ENCODE results near the gene FBXO3.
"Not testable (repeated sequence)": the region's sequence is repeated elsewhere in the genome, so short reads cannot be mapped to it uniquely, and the experiment has no call there.

Gene FBXO3

GRCh38 chr11:33773987-33774735, at the start of gene FBXO3:
Gene FBXO3 (minus strand): TSS chr11:33774520. CDS start chr11:33774497, 23 bp downstream.
- DNase-seq (ENCODE audit: low read depth in 3 of 3) = peak; percentile 48 to 71 (median 56)

- DNase-seq (ENCODE audit: low read depth in 3 of 3) = not testable (repeated sequence)
These were observed 48.7 kb upstream of the FBXO3 start for GRCh38 chr11:33822981-33823380.

GRCh38 chr11:33819278-33820035, 45.1 kb upstream of the FBXO3 start:
- DNase-seq (ENCODE audit: low read depth in 3 of 3) = no peak

DNA sequence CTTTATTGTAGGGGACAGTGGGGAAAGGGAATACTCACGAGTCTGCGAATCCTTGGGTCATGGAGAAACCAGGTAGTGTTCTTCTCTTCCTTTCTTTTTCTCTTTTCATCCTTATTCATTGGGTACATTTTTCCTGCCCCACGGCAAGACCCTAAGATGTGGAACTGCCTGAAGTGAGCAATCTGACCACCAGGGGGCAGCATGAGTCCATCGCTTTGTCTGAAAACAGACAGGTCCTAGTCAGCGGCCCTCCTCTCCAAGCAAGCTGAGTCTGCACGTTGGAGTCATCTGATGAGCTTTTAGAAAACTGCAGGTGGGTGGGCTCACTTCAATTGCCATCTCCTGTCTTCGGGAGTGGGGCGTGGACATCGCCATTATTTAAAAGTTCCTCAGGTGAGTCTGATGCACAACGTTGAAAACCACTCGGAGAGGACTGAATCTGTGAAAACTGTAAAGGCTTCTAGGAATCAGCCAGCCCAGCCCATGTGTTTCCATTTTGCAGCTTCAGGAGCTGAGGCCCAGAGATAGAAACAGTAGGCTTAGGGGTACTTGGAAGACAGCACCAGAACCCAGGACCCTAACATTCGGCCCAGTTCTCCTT, 34.0 kb upstream of the FBXO3 start:
- peak; percentile 67 to 85 (median 80) for DNase-seq (ENCODE audit: low read depth in 3 of 3)

GRCh38 chr11:33804471-33804870, 30.2 kb upstream of the FBXO3 start:
- DNase-seq (ENCODE audit: low read depth in 3 of 3) = no peak

DNA sequence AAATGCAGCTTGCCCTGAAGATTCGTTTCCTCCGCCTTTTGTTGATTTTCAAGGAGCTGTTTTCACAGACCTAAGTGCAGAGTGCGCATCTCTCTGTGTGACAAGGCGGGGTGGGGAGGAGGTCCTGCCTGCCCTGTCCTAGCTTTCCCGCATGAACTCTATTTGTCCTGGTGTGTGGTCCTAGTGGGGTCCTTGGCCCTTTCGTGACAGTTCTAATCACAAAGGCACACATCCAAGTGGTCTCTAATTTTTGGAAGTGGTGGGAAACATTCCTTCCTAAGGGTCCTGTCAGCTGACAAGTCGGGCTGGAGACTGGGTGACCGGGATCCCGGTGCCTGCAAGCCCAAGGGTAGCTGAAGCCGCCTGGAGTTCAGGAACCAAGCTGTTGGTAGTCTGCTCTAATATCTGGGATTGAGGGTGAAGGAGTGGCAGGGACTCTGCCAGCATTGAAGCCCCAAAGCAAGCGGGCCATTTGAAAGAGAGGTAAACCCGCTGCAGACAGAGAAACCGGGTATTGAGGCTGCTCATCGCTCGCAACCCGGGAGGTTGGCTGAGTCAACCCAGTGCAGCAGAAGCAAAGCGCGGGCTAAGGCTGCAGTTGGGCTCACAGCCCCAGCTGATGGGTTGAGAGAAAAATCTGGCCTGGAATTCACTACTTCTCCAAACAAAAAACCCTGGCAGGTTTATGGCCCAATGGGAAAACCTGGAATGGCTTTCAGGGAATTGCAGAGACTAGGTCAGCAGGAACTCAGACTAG, 28.1 kb upstream of the FBXO3 start:
- peak in 1 of 3 donors; percentile 3 for DNase-seq (ENCODE audit: low read depth in 3 of 3)

- DNase-seq (ENCODE audit: low read depth in 3 of 3) = no peak
These were observed 27.5 kb upstream of the FBXO3 start for GRCh38 chr11:33801821-33802193.

DNA sequence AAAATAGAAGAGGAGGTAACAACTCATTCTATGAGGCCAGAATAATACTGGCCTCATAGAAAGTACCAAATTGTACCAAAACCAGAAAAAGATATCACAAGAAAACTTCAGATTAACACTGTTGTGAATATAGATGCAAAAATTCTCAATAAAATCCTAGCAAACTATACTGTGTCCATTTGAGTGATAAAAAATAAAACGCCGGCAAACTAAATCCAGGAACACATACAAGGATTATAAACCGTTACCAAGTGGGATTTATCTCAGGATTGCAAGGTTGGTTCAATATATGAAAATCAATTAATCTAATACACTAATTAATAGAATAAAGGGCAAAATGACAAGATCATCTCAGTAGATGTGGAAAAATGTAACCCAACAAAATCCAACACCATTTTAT, 23.6 kb upstream of the FBXO3 start:
- DNase-seq (ENCODE audit: low read depth in 3 of 3) = no peak

- no peak for DNase-seq (ENCODE audit: low read depth in 3 of 3)
These were observed 15.7 kb upstream of the FBXO3 start for GRCh38 chr11:33790040-33790439.

DNA sequence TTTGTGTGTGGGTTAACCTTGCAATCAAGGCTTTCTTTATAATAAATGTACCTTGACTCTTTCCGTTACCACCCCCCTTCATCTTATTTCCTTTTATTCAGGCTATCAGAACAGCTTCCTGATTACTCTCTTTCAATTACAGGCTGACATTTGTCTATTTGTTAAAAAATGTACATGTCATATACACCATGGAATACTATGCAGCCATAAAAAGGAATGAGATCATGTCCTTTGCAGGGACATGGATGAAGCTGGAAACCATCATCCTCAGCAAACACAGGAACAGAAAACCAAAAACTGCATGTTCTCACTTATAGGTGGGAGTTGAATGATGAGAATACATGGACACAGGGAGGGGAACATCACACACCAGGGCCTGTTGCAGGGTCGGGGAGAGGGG, 13.8 kb upstream of the FBXO3 start:
- not testable (repeated sequence) for DNase-seq (ENCODE audit: low read depth in 3 of 3)

DNA sequence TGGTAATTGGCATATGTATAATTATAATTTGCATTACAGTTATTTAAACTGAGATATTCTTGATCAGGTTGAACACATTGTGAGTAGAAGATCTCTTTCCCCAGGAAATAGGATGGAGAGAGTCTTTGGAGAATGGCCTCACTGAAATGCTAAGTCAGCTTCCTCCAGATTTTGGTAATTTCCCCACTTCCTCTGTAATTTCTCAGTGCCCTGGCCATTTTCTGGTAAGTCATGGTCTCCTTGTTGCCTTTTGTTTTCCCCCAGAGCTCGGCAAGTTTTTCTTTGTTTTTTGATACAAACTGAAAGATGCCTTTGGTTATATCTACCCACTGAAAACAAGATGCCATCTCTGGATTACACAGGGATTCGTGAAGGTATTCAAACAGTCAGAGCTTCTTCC, 12.8 kb upstream of the FBXO3 start:
- DNase-seq (ENCODE audit: low read depth in 3 of 3) = no peak

DNA sequence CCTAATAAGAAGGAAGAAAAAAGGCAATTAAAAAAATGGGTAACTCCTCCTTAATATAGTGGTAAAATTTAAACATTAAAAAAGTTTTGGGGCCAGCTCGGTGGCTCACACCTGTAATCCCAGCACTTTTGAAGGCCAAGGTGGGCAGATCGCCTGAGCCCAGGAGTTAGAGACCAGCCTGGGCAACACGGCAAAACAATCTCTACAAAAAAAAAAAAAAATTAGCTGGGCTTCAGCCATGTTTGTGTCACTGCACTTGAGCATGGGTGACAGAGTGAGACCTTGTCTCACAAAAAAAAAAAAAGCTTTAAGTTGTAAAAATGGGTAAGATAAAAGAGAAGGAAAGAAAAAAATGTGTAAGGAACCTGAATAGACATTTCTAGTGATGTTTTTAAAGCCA, 11.3 kb upstream of the FBXO3 start:
- DNase-seq (ENCODE audit: low read depth in 3 of 3) = no peak

- no peak for DNase-seq (ENCODE audit: low read depth in 3 of 3)
These were observed 5.7 kb upstream of the FBXO3 start for GRCh38 chr11:33779849-33780528.

- no peak for DNase-seq (ENCODE audit: low read depth in 3 of 3)
These were observed 4.4 kb upstream of the FBXO3 start for GRCh38 chr11:33778675-33779074.

- DNase-seq (ENCODE audit: low read depth in 3 of 3) = no peak
These were observed 3.6 kb upstream of the FBXO3 start for GRCh38 chr11:33777906-33778305.

- no peak for DNase-seq (ENCODE audit: low read depth in 3 of 3)
These were observed 1.6 kb upstream of the FBXO3 start for GRCh38 chr11:33775832-33776470.

DNA sequence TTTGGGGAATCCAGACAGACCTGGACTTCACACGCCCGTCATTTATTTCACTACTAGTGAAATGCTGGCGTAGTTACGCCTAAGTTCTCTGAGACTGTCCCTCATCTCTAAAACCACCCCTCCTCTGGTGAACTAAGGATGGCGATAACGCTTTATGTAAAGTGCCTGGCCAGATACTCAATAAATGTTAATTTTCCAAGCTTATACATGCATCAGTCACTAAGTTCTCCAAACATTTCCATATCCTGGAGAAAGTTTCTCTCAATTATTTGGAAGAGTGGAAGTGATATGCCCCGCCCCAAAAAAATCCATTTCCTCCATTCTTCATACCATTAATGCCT, 1.1 kb upstream of the FBXO3 start:
- DNase-seq (ENCODE audit: low read depth in 3 of 3) = no peak

DNA sequence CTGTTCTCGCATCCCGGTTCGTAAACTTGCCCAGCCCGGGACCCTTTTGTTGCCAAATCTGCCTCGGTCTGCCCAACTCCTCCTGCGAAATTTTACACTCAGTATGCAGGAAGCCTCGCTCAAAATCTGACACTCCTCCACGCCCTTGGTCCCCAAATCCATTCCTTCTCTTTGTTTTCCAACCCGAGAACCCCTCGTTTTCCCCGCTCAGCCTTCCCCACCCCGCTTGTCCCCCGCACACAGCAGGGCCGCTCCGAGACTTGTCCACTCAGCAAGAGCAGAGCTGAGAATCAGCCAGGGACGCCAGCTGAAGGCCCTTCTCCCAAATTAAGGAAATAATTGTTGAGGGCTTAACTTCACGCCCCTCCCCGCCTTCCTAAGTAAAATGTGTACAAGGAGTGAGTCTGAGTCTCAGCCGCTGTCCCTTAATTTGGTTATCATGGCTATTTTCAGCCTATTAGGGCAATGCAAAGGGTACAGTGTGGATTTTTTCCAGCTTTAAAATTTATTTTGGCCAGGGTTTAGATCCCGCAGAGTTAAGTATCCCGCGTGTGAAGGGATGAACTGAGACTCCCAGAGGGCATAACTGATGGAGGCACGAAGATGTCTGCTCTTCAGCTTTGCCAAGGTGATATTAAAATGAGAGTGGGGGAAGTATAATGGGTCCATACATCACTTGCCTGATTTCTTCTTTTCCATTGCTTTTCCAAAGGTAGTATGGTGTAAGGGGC, 581 bp upstream of the FBXO3 start:
- DNase-seq (ENCODE audit: low read depth in 3 of 3) = no peak

- peak in 1 of 3 donors; percentile 4 for DNase-seq (ENCODE audit: low read depth in 3 of 3)
These were observed 825 bp downstream of the FBXO3 start for GRCh38 chr11:33773404-33773986.

- DNase-seq (ENCODE audit: low read depth in 3 of 3) = no peak
These were observed 1.4 kb downstream of the FBXO3 start for GRCh38 chr11:33772870-33773269.
